Hematopoietic multipotent progenitor cell (in vitro differentiated cells): ENCODE measurements around the gene ZNF385B. TPM values are rescaled to one million over a fixed set of nuclear protein-coding genes. Genes with fewer than 3 reads are reported as not detected.

Source experiments
- DNase-seq, 3 donors: peaks; one replicate each; pipeline ENCODE4 v3.0.0-alpha.2; 2011 to 2015; ENCODE audit warnings: low read depth in 2 of 3, low spot score in 2 of 3
- total RNA-seq: library from RNA; depleted of rRNA; stranded (reverse); fragments of >200 nt; gene quantifications from one replicate; pipeline ENCODE4 v1.2.3, GENCODE V29; 2012

The ZNF385B gene
- total RNA-seq, 1 donor: not detected

GRCh38 chr2:179857236-179857635 lies 4.2 kb downstream of the ZNF385B start:
- no peak for DNase-seq

GRCh38 chr2:179856205-179856604 lies 5.2 kb downstream of the ZNF385B start:
- no peak for DNase-seq

GRCh38 chr2:179855673-179856072 lies 5.7 kb downstream of the ZNF385B start:
- no peak for DNase-seq

GRCh38 chr2:179854891-179855290 lies 6.5 kb downstream of the ZNF385B start:
- DNase-seq: no peak

- DNase-seq: no peak
These were observed 8.3 kb downstream of the ZNF385B start for GRCh38 chr2:179853108-179853507.

GRCh38 chr2:179850188-179850587 lies 11.2 kb downstream of the ZNF385B start:
- no peak for DNase-seq

- DNase-seq: no peak
These were observed 11.7 kb downstream of the ZNF385B start for GRCh38 chr2:179849719-179850118.

- no peak for DNase-seq
These were observed 17.9 kb downstream of the ZNF385B start for GRCh38 chr2:179843541-179843940.

- peak in 2 of 3 donors; percentile 18 to 45 for DNase-seq
These were observed 18.8 kb downstream of the ZNF385B start for GRCh38 chr2:179842498-179843153.

GRCh38 chr2:179840840-179841239 lies 20.6 kb downstream of the ZNF385B start:
- no peak for DNase-seq

- no peak for DNase-seq
These were observed 24.0 kb downstream of the ZNF385B start for GRCh38 chr2:179837408-179837807.

GRCh38 chr2:179830043-179830787 lies 31.2 kb downstream of the ZNF385B start:
- DNase-seq: no peak

GRCh38 chr2:179826297-179826696 lies 35.1 kb downstream of the ZNF385B start:
- DNase-seq: no peak

- no peak for DNase-seq
These were observed 35.9 kb downstream of the ZNF385B start for GRCh38 chr2:179825494-179825893.

- no peak for DNase-seq
These were observed 36.5 kb downstream of the ZNF385B start for GRCh38 chr2:179824961-179825360.

- DNase-seq: no peak
These were observed 38.9 kb downstream of the ZNF385B start for GRCh38 chr2:179822540-179822939.

- DNase-seq: no peak
These were observed 42.9 kb downstream of the ZNF385B start for GRCh38 chr2:179818546-179818945.

- no peak for DNase-seq
These were observed 44.1 kb downstream of the ZNF385B start for GRCh38 chr2:179817181-179817841.

GRCh38 chr2:179814050-179814449 lies 47.4 kb downstream of the ZNF385B start:
- DNase-seq: no peak

GRCh38 chr2:179812501-179812900 lies 48.9 kb downstream of the ZNF385B start:
- DNase-seq: no peak

- DNase-seq: no peak
These were observed 50.4 kb downstream of the ZNF385B start for GRCh38 chr2:179811042-179811441.

GRCh38 chr2:179809606-179810005 lies 51.8 kb downstream of the ZNF385B start:
- DNase-seq: no peak
